ENCODE data around the gene FA2H.
A peak's percentile ranks its signal among the peaks of the same experiment; 100 is the strongest.

Gene FA2H

GRCh38 chr16:74713876-74714275 is 60.7 kb downstream of the FA2H start:
- Histone ChIP-seq H3K9me3 (ENCODE audit: control insufficient read depth, insufficient read depth, low read length) (no peaks in the 10 kb centered on the region), H3K27me3 (ENCODE audit: control insufficient read depth, insufficient read depth, low read length) (no peaks in the 10 kb centered on the region), H3K27ac (ENCODE audit: low read length) (no peak overlapping the region), H3K36me3 (ENCODE audit: control insufficient read depth, insufficient read depth, low read length) (no peaks in the 10 kb centered on the region; the same call in 1 of the 2 replicates), H3K4me3 (ENCODE audit: low read length) (no peak overlapping the region), H3K4me1 (ENCODE audit: control insufficient read depth, insufficient read depth, low read length) (no peaks in the 10 kb centered on the region; the same call in 1 of the 2 replicates)
- no peak for DNase-seq (ENCODE audit: low read depth, low spot score)
- WGBS (ENCODE audit: insufficient coverage, insufficient read length): no CpG with 5 or more reads among the region's 10 CpGs

- H3K9me3 ChIP-seq (ENCODE audit: control insufficient read depth, insufficient read depth, low read length): no peaks in the 10 kb centered on the region
- no peak overlapping the region for H3K27ac ChIP-seq (ENCODE audit: low read length)
- DNase-seq (ENCODE audit: low read depth, low spot score): no peak
- no peaks in the 10 kb centered on the region; the same call in 1 of the 2 replicates for H3K4me1 ChIP-seq (ENCODE audit: control insufficient read depth, insufficient read depth, low read length)
- no peaks in the 10 kb centered on the region for H3K27me3 ChIP-seq (ENCODE audit: control insufficient read depth, insufficient read depth, low read length)
- WGBS (ENCODE audit: insufficient coverage, insufficient read length): no CpG with 5 or more reads among the region's 10 CpGs
- H3K36me3 ChIP-seq (ENCODE audit: control insufficient read depth, insufficient read depth, low read length): no peaks in the 10 kb centered on the region; the same call in 1 of the 2 replicates
- no peak overlapping the region for H3K4me3 ChIP-seq (ENCODE audit: low read length)
Measured at GRCh38 chr16:74713325-74713724, 61.3 kb downstream of the FA2H start.

- no peaks in the 10 kb centered on the region for H3K27me3 ChIP-seq (ENCODE audit: control insufficient read depth, insufficient read depth, low read length)
- H3K4me1 ChIP-seq (ENCODE audit: control insufficient read depth, insufficient read depth, low read length): no peaks in the 10 kb centered on the region; the same call in 1 of the 2 replicates
- H3K27ac ChIP-seq (ENCODE audit: low read length): no peak overlapping the region
- H3K36me3 ChIP-seq (ENCODE audit: control insufficient read depth, insufficient read depth, low read length): no peaks in the 10 kb centered on the region; the same call in 1 of the 2 replicates
- DNase-seq (ENCODE audit: low read depth, low spot score): no peak
- WGBS (ENCODE audit: insufficient coverage, insufficient read length): no CpG with 5 or more reads among the region's 12 CpGs
- no peaks in the 10 kb centered on the region for H3K9me3 ChIP-seq (ENCODE audit: control insufficient read depth, insufficient read depth, low read length)
- no peak overlapping the region for H3K4me3 ChIP-seq (ENCODE audit: low read length)
Measured at GRCh38 chr16:74711938-74712337, 62.7 kb downstream of the FA2H start.

- WGBS (ENCODE audit: insufficient coverage, insufficient read length): no CpG with 5 or more reads among the region's 8 CpGs
Measured at GRCh38 chr16:74710401-74710800, 64.2 kb downstream of the FA2H start.

GRCh38 chr16:74709441-74709877 is 65.2 kb downstream of the FA2H start:
- no CpG with 5 or more reads among the region's 6 CpGs for WGBS (ENCODE audit: insufficient coverage, insufficient read length)
- Histone ChIP-seq H3K27me3 (ENCODE audit: control insufficient read depth, insufficient read depth, low read length) (no peaks in the 10 kb centered on the region), H3K4me3 (ENCODE audit: low read length) (no peak overlapping the region), H3K27ac (ENCODE audit: low read length) (no peak overlapping the region), H3K4me1 (ENCODE audit: control insufficient read depth, insufficient read depth, low read length) (no peaks in the 10 kb centered on the region; the same call in 1 of the 2 replicates), H3K36me3 (ENCODE audit: control insufficient read depth, insufficient read depth, low read length) (no peaks in the 10 kb centered on the region; the same call in 1 of the 2 replicates), H3K9me3 (ENCODE audit: control insufficient read depth, insufficient read depth, low read length) (no peaks in the 10 kb centered on the region)
- DNase-seq (ENCODE audit: low read depth, low spot score): no peak

More at GRCh38 chr16:74710401-74710800, 64.2 kb downstream of the FA2H start:
- H3K4me1 ChIP-seq (ENCODE audit: control insufficient read depth, insufficient read depth, low read length): no peaks in the 10 kb centered on the region; the same call in 1 of the 2 replicates
- no peak overlapping the region for H3K4me3 ChIP-seq (ENCODE audit: low read length)
- H3K27me3 ChIP-seq (ENCODE audit: control insufficient read depth, insufficient read depth, low read length): no peaks in the 10 kb centered on the region
- no peaks in the 10 kb centered on the region for H3K9me3 ChIP-seq (ENCODE audit: control insufficient read depth, insufficient read depth, low read length)
- no peak overlapping the region for H3K27ac ChIP-seq (ENCODE audit: low read length)
- DNase-seq (ENCODE audit: low read depth, low spot score): no peak
- H3K36me3 ChIP-seq (ENCODE audit: control insufficient read depth, insufficient read depth, low read length): no peaks in the 10 kb centered on the region; the same call in 1 of the 2 replicates

GRCh38 chr16:74700438-74701225 is 74.0 kb downstream of the FA2H start, which contains the start of gene MLKL:
TSS of gene MLKL (minus strand) at chr16:74700862. CDS start at chr16:74695757, 5,105 bp downstream.
- no peaks in the 10 kb centered on the region for H3K36me3 ChIP-seq (ENCODE audit: control insufficient read depth, insufficient read depth, low read length)
- no peaks in the 10 kb centered on the region for H3K4me1 ChIP-seq (ENCODE audit: control insufficient read depth, insufficient read depth, low read length)
- peak within 1 kb of the TSS; percentile 24; the same call in 1 of the 2 replicates for H3K4me3 ChIP-seq (ENCODE audit: low read length)
- no peak within 1 kb of the TSS for H3K27ac ChIP-seq (ENCODE audit: low read length)
- no peaks in the 10 kb centered on the region for H3K27me3 ChIP-seq (ENCODE audit: control insufficient read depth, insufficient read depth, low read length)
- WGBS (ENCODE audit: insufficient coverage, insufficient read length): no CpG with 5 or more reads among the region's 35 CpGs
- no peak for DNase-seq (ENCODE audit: low read depth, low spot score)
- no peaks in the 10 kb centered on the region for H3K9me3 ChIP-seq (ENCODE audit: control insufficient read depth, insufficient read depth, low read length)

- Histone ChIP-seq H3K27ac (ENCODE audit: low read length) (no peak overlapping the region), H3K9me3 (ENCODE audit: control insufficient read depth, insufficient read depth, low read length) (no peaks in the 10 kb centered on the region), H3K36me3 (ENCODE audit: control insufficient read depth, insufficient read depth, low read length) (no peaks in the 10 kb centered on the region), H3K27me3 (ENCODE audit: control insufficient read depth, insufficient read depth, low read length) (no peaks in the 10 kb centered on the region), H3K4me3 (ENCODE audit: low read length) (peak overlapping the region; percentile 24; the same call in 1 of the 2 replicates), H3K4me1 (ENCODE audit: control insufficient read depth, insufficient read depth, low read length) (no peaks in the 10 kb centered on the region)
- no peak for DNase-seq (ENCODE audit: low read depth, low spot score)
- no CpG with 5 or more reads among the region's 16 CpGs for WGBS (ENCODE audit: insufficient coverage, insufficient read length)
Measured at GRCh38 chr16:74700116-74700437, 74.5 kb downstream of the FA2H start.

GRCh38 chr16:74699666-74700065 is 75.0 kb downstream of the FA2H start:
- Histone ChIP-seq H3K9me3 (ENCODE audit: control insufficient read depth, insufficient read depth, low read length) (no peaks in the 10 kb centered on the region), H3K36me3 (ENCODE audit: control insufficient read depth, insufficient read depth, low read length) (no peaks in the 10 kb centered on the region), H3K4me1 (ENCODE audit: control insufficient read depth, insufficient read depth, low read length) (no peaks in the 10 kb centered on the region), H3K4me3 (ENCODE audit: low read length) (no peak overlapping the region), H3K27me3 (ENCODE audit: control insufficient read depth, insufficient read depth, low read length) (no peaks in the 10 kb centered on the region), H3K27ac (ENCODE audit: low read length) (no peak overlapping the region)
- no CpG with 5 or more reads among the region's 4 CpGs for WGBS (ENCODE audit: insufficient coverage, insufficient read length)
- no peak for DNase-seq (ENCODE audit: low read depth, low spot score)

GRCh38 chr16:74698222-74698621 is 76.4 kb downstream of the FA2H start:
- DNase-seq (ENCODE audit: low read depth, low spot score): no peak
- WGBS (ENCODE audit: insufficient coverage, insufficient read length): no CpG with 5 or more reads among the region's 4 CpGs
- Histone ChIP-seq H3K27ac (ENCODE audit: low read length) (no peak overlapping the region), H3K4me1 (ENCODE audit: control insufficient read depth, insufficient read depth, low read length) (no peaks in the 10 kb centered on the region), H3K27me3 (ENCODE audit: control insufficient read depth, insufficient read depth, low read length) (no peaks in the 10 kb centered on the region), H3K9me3 (ENCODE audit: control insufficient read depth, insufficient read depth, low read length) (no peaks in the 10 kb centered on the region), H3K4me3 (ENCODE audit: low read length) (no peak overlapping the region), H3K36me3 (ENCODE audit: control insufficient read depth, insufficient read depth, low read length) (no peaks in the 10 kb centered on the region)

GRCh38 chr16:74695450-74696422 is 78.9 kb downstream of the FA2H start:
- no CpG with 5 or more reads among the region's 19 CpGs for WGBS (ENCODE audit: insufficient coverage, insufficient read length)
- no peaks in the 10 kb centered on the region for H3K27me3 ChIP-seq (ENCODE audit: control insufficient read depth, insufficient read depth, low read length)
- no peak overlapping the region for H3K27ac ChIP-seq (ENCODE audit: low read length)
- no peaks in the 10 kb centered on the region for H3K9me3 ChIP-seq (ENCODE audit: control insufficient read depth, insufficient read depth, low read length)
- DNase-seq (ENCODE audit: low read depth, low spot score): peak; percentile 87
- no peaks in the 10 kb centered on the region for H3K4me1 ChIP-seq (ENCODE audit: control insufficient read depth, insufficient read depth, low read length)
- H3K4me3 ChIP-seq (ENCODE audit: low read length): peak overlapping the region; percentile 24; the same call in 1 of the 2 replicates
- H3K36me3 ChIP-seq (ENCODE audit: control insufficient read depth, insufficient read depth, low read length): no peaks in the 10 kb centered on the region
